Pancreas (tissue), 10 donors: ENCODE measurements around the gene MLPH. TPM values are rescaled to one million over a fixed set of nuclear protein-coding genes. Genes with fewer than 3 reads are reported as not detected.

Experiments used
- ATAC-seq, 4 donors: fragments of 200-7000 bp; cut with Tn5 transposase; one replicate each; pipeline versions ENCODE4 v1.8.0 to v1.9.1; 2020; ENCODE audit warnings: mild to moderate bottlenecking in 4 of 4, moderate library complexity in 4 of 4
- DNase-seq, 6 donors: peaks; one replicate each; pipeline ENCODE4 v3.0.0-alpha.2; 2020
- FAIRE-seq: peaks from 2 replicates; lab custom pipeline; 2012; peaks lifted over from hg19 to GRCh38; lab: Jason Lieb, UNC
- H3K27ac ChIP-seq, 4 donors: fragments of 200-600 bp; sonication (generic); 1 replicate in 3 of 4; 2 replicates in 1 of 4; pipeline versions ENCODE4 v1.5.0 to v1.8.0; 2020
- H3K27me3 ChIP-seq, 4 donors: fragments of 200-600 bp; one replicate each; pipeline ENCODE4 v1.8.0; 2021
- H3K36me3 ChIP-seq, 3 donors: fragments of 200-600 bp; sonication (generic) in 1 of 3; one replicate each; pipeline versions ENCODE4 v1.5.0 to v1.8.0; 2020 to 2021
- H3K4me1 ChIP-seq, 3 donors: fragments of 200-600 bp; one replicate each; pipeline ENCODE4 v1.8.0; 2021
- H3K4me3 ChIP-seq, 4 donors: fragments of 200-600 bp; sonication (generic) in 2 of 4; one replicate each; pipeline versions ENCODE4 v1.5.0 to v1.8.0; 2020 to 2021
- H3K9me3 ChIP-seq, 4 donors: fragments of 200-600 bp; one replicate each; pipeline ENCODE4 v1.8.0; 2021
- CTCF ChIP-seq, 4 donors: fragments of 200-600 bp; sonication (generic) in 3 of 4; IDR thresholded peaks; one replicate each; pipeline versions ENCODE4 v1.5.0 to v1.8.0; 2021; ENCODE audit warnings: antibody characterized with exemption in 4 of 4
- WGBS, 2 donors: extraction: QIAGEN DNeasy Blood & Tissue Kit; methylation state at CpG; one replicate each; pipeline ENCODE4 v1.1.7; 2013; 5-methylcytosine and 5-hydroxymethylcytosine counted together
- intact Hi-C, 3 donors: fragments of 100-400 bp; cut with DNase I; formaldehyde crosslinking; loops; one replicate each; pipeline versions ENCODE4 v1.11.1 to v1.14.2; 2022
- polyA plus RNA-seq, 2 donors: library from polyadenylated mRNA; stranded (reverse); fragments of 200-250 nt; gene quantifications; one replicate each; pipeline ENCODE4 v1.2.3, GENCODE V29; 2013
- total RNA-seq, 6 donors: library from RNA; stranded (reverse); fragmentation: NEBNext Ultra II Directional in 4 of 6; extraction: Animal tissue kit (Norgen Biotek cat#: 25700) in 4 of 6; gene quantifications; one replicate each; pipeline versions ENCODE4 v1.2.1 to v1.2.4, GENCODE V29; 2021 to 2023
- donor health status: healthy with polysubstance abuse.
- donor health status: DM: no; HTN: no; CAD: no; lungs with moderate emphysema.
- donor health status: DM: no; HTN: no; CAD: no.
- donor health status: control.
- donor health status: control.
- donor health status: Bipolar disorder and iron deficiency.
- donor health status: DM: yes; HTN: yes; CAD: no.
- donor health status: DM: no; HTN: no; CAD: no.
- donor health status: DM: no; HTN: no; CAD: no.
- donor health status: DM: yes; HTN: yes; CAD: no.

Gene MLPH
- total and polyA plus RNA-seq, 8 donors, result 6.2 to 45.2 (median 19.3) TPM

GRCh38 chr2:237601453-237602116 is 114.5 kb downstream of the MLPH start:
- intact Hi-C loops, result no loop called here
- WGBS, 2 donors, result 82 to 87% methylated on average over 14 of the region's 14 CpGs
- no peak overlapping the region for H3K27ac ChIP-seq
- no peaks in the 10 kb centered on the region for H3K9me3 ChIP-seq
- no peak overlapping the region for H3K4me3 ChIP-seq
- DNase-seq (peak in 1 of 6 donors; percentile 11), ATAC-seq (no peak), FAIRE-seq (no peak)
- H3K4me1 ChIP-seq, result no peaks in the 10 kb centered on the region
- no peaks in the 10 kb centered on the region for H3K27me3 ChIP-seq
- TF ChIP-seq CTCF (IDR thresholded peaks at IDR 0.05), result no peak
- H3K36me3 ChIP-seq, result no peaks in the 10 kb centered on the region

GRCh38 chr2:237602409-237602808 is 115.4 kb downstream of the MLPH start:
- ATAC-seq (no peak), DNase-seq (no peak), FAIRE-seq (no peak)
- H3K4me3 ChIP-seq, result no peak overlapping the region
- no peaks in the 10 kb centered on the region for H3K36me3 ChIP-seq
- H3K4me1 ChIP-seq, result no peaks in the 10 kb centered on the region
- no peak overlapping the region for H3K27ac ChIP-seq
- intact Hi-C loops, result no loop called here
- no peaks in the 10 kb centered on the region for H3K27me3 ChIP-seq
- no peak for TF ChIP-seq CTCF (IDR thresholded peaks at IDR 0.05)
- 85 to 92% methylated on average over 7 of the region's 7 CpGs for WGBS, 2 donors
- H3K9me3 ChIP-seq, result no peaks in the 10 kb centered on the region

GRCh38 chr2:237603049-237603717 is 116.1 kb downstream of the MLPH start:
- ATAC-seq, result no peak
- Histone ChIP-seq H3K36me3 (no peaks in the 10 kb centered on the region), H3K27ac (peak overlapping the region in 1 of 4 donors; percentile 37), H3K4me1 (no peaks in the 10 kb centered on the region), H3K4me3 (no peak overlapping the region), H3K27me3 (no peaks in the 10 kb centered on the region), H3K9me3 (no peaks in the 10 kb centered on the region)
- 79 to 86% methylated on average over 13 of the region's 13 CpGs for WGBS, 2 donors
- intact Hi-C loops, result no loop called here
- FAIRE-seq, result no peak
- DNase-seq, result peak in 1 of 6 donors; percentile 5
- TF ChIP-seq CTCF (IDR thresholded peaks at IDR 0.05), result no peak

GRCh38 chr2:237603718-237604362 is 116.8 kb downstream of the MLPH start:
- H3K4me3 ChIP-seq, result no peak overlapping the region

More at GRCh38 chr2:237603718-237604362, 116.8 kb downstream of the MLPH start:
- Histone ChIP-seq H3K36me3 (no peaks in the 10 kb centered on the region), H3K27ac (peak overlapping the region in 1 of 4 donors; percentile 26), H3K4me1 (no peaks in the 10 kb centered on the region), H3K9me3 (no peaks in the 10 kb centered on the region), H3K27me3 (no peaks in the 10 kb centered on the region)
- intact Hi-C loops, result no loop called here
- TF ChIP-seq CTCF (IDR thresholded peaks at IDR 0.05), result no peak
- 59 to 61% methylated on average over 15 of the region's 15 CpGs for WGBS, 2 donors
- no peak for FAIRE-seq
- ATAC-seq, result peak in 3 of 4 donors; percentile 65 to 81 (median 72)
- DNase-seq, result peak in 1 of 6 donors; percentile 5
